ENCODE data around the gene SPTSSA.
"Not testable (repeated sequence)": the region's sequence is repeated elsewhere in the genome, so short reads cannot be mapped to it uniquely, and the experiment has no call there.

DNA sequence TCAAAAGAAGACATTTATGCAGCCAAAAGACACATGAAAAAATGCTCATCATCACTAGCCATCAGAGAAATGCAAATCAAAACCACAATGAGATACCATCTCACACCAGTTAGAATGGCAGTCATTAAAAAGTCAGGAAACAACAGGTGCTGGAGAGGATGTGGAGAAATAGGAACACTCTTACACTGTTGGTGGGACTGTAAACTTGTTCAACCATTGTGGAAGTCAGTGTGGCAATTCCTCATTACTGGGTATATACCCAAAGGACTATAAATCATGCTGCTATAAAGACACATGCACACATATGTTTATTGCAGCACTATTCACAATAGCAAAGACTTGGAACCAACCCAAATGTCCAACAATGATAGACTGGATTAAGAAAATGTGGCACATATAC is 76.2 kb downstream of the SPTSSA start:
- TF ChIP-seq POLR2A (IDR thresholded peaks at IDR 0.05; ENCODE audit: low read depth, low read length); TAF1 (IDR thresholded peaks at IDR 0.05; ENCODE audit: borderline replicate concordance, low read depth, low read length); POLR2AphosphoS5 (IDR thresholded peaks at IDR 0.05; ENCODE audit: low read depth, low read length): not testable (repeated sequence)
